K562 (cell line): ENCODE measurements around the gene CLIC1. TPM values are rescaled to one million over a fixed set of nuclear protein-coding genes. Genes with fewer than 3 reads are reported as not detected.

Experiments
- ARNT ChIP-seq, 2 experiments: fragments of 450-650 bp; IDR thresholded peaks; 2 replicates each; pipeline ENCODE4 v1.6.1; 2016; ENCODE audit warnings: mild to moderate bottlenecking in 1 of 2
- BCLAF1 ChIP-seq, 2 experiments: fragments of 450-650 bp in 1 of 2; IDR thresholded peaks; 2 replicates each; pipeline ENCODE4 v1.6.1; 2011 to 2017; ENCODE audit warnings: low read depth in 2 of 2, antibody characterized with exemption in 1 of 2, borderline replicate concordance in 1 of 2, low read length in 1 of 2, mild to moderate bottlenecking in 1 of 2, mixed read lengths in 1 of 2; ENCODE audit not compliant: control insufficient read depth in 1 of 2
- CC2D1A ChIP-seq: fragments of 450-650 bp; IDR thresholded peaks from 2 replicates; pipeline ENCODE4 v1.6.1; 2017; ENCODE audit warnings: mild to moderate bottlenecking
- FOXK1 ChIP-seq: sonication (generic); formaldehyde crosslinking; IDR thresholded peaks from 2 replicates; pipeline ENCODE4 v1.8.0; 2022; ENCODE audit warnings: missing genetic modification reagents, mild to moderate bottlenecking, borderline replicate concordance
- HMGN3 ChIP-seq: IDR thresholded peaks from 2 replicates; pipeline ENCODE4 v1.6.1; 2011; ENCODE audit warnings: borderline replicate concordance, low read depth, mild to moderate bottlenecking, mixed read lengths, low read length; ENCODE audit not compliant: insufficient read length; ENCODE audit errors: extremely low read depth
- HMGXB4 ChIP-seq: sonication (generic); formaldehyde crosslinking; IDR thresholded peaks from 2 replicates; pipeline ENCODE4 v1.8.1; 2023; ENCODE audit warnings: mild to moderate bottlenecking, missing genetic modification reagents
- JUN ChIP-seq, 2 experiments: sonication (generic) in 1 of 2; formaldehyde crosslinking in 1 of 2; IDR thresholded peaks; 2 replicates each; pipeline versions ENCODE4 v1.6.1 to v1.8.0; 2012 to 2022; ENCODE audit warnings: borderline replicate concordance in 2 of 2, mild to moderate bottlenecking in 2 of 2, improper control_type of control experiment in 1 of 2, low read depth in 1 of 2, low read length in 1 of 2, missing genetic modification reagents in 1 of 2
- NRF1 ChIP-seq, 2 experiments: fragments of 450-650 bp; IDR thresholded peaks in 1 of 2; conservative IDR thresholded peaks in 1 of 2; 2 replicates each; pipeline ENCODE4 v1.6.1; 2014; ENCODE audit warnings: mild to moderate bottlenecking in 2 of 2
- POLR2AphosphoS2 ChIP-seq: IDR thresholded peaks from 2 replicates; pipeline ENCODE4 v1.6.1; 2012; ENCODE audit warnings: low read length, improper control_type of control experiment
- POLR2G ChIP-seq: fragments of 200-400 bp; formaldehyde crosslinking; IDR thresholded peaks from 2 replicates; pipeline ENCODE4 v1.6.1; 2017; ENCODE audit warnings: low read depth, mild to moderate bottlenecking, antibody characterized with exemption, low read length, moderate library complexity
- RBFOX2 ChIP-seq: fragments of 200-400 bp; formaldehyde crosslinking; IDR thresholded peaks from 2 replicates; pipeline ENCODE4 v1.6.1; 2017; ENCODE audit warnings: low read depth, mild to moderate bottlenecking, low read length, moderate library complexity
- ZNF280A ChIP-seq: fragments of 450-650 bp; IDR thresholded peaks from 2 replicates; pipeline ENCODE4 v1.6.1; 2018; ENCODE audit warnings: mild to moderate bottlenecking, low read depth; ENCODE audit not compliant: partially characterized antibody
- ZNF75A ChIP-seq: fragments of 450-650 bp; formaldehyde crosslinking; IDR thresholded peaks from 2 replicates; pipeline ENCODE4 v1.4.0; 2020; ENCODE audit warnings: mild to moderate bottlenecking
- polyA plus RNA-seq, 8 experiments: library from polyadenylated mRNA; depleted of rRNA in 4 of 8; stranded (reverse) in 5 of 8; unstranded in 3 of 8; fragments of >200 nt; fragmentation: Nextera tagmentation in 2 of 8; fragmentation: Illumina TruSeq in 1 of 8; extraction: Ambion mirVana in 2 of 8; extraction: Trizol in 1 of 8; gene quantifications; 2 replicates each; pipeline versions ENCODE4 v1.2.1 to v1.2.3, GENCODE V29; 2011 to 2014; ENCODE audit warnings: inconsistent platforms in 1 of 8, missing spikeins in 1 of 8
- total RNA-seq, 7 experiments: library from RNA; depleted of rRNA in 6 of 7; stranded (reverse); fragments of >200 nt in 6 of 7; fragmentation: Illumina TruSeq in 2 of 7; extraction: Trizol in 2 of 7; gene quantifications; 2 replicates each; pipeline versions ENCODE4 v1.2.1 to v1.2.3, GENCODE V29; 2011 to 2021; ENCODE audit warnings: low replicate concordance in 1 of 7

The CLIC1 gene
- total and polyA plus RNA-seq, 9 of the 15 experiments (the other 6 are each of a cell fraction or from before 2014, with no cell fraction given), result 1,267 to 2,419 (median 1,808) TPM

GRCh38 chr6:31729979-31730630 lies 6.2 kb downstream of the CLIC1 start (continued):
- TF ChIP-seq NRF1 (conservative IDR thresholded peaks at IDR 0.05 in 1 of 2, IDR thresholded peaks at IDR 0.05 in 1 of 2) (peak; percentile 81 to 85), ZNF280A (no peak), HMGN3 (no peak), RBFOX2 (peak; percentile 93), FOXK1 (CRISPR knock-in tag) (peak; percentile 91; the same call in 1 of the 2 replicates), ARNT (IDR thresholded peaks at IDR 0.05) (no peak), BCLAF1 (IDR thresholded peaks at IDR 0.05; ENCODE audit: borderline replicate concordance in 1 of 2, control insufficient read depth in 1 of 2, low read depth in 2 of 2, low read length in 1 of 2) (peak; percentile 74 to 86), POLR2G (peak; percentile 91), POLR2AphosphoS2 (peak; percentile 100), JUN (IDR thresholded peaks at IDR 0.05; ENCODE audit: borderline replicate concordance, low read depth, low read length) (peak; percentile 59; the same call in 1 of the 2 replicates), JUN (CRISPR knock-in tag; IDR thresholded peaks at IDR 0.05; ENCODE audit: borderline replicate concordance) (no peak), ZNF75A (CRISPR knock-in tag) (peak; percentile 92), CC2D1A (no peak), HMGXB4 (CRISPR knock-in tag) (peak; percentile 8; the same call in 1 of the 2 replicates)
